Prostate gland (tissue), 2 donors: ENCODE measurements around the gene AKT2.

Source experiments
- POLR2AphosphoS5 ChIP-seq: sonication (generic); formaldehyde crosslinking; IDR thresholded peaks from one replicate; pipeline ENCODE4 v1.6.1; 2017; ENCODE audit warnings: antibody characterized with exemption
- TF ChIP-seq, protein P1 (sequence below), 4 experiments: fragments of 200-600 bp in 2 of 4; fragments of 450-650 bp in 2 of 4; sonication (generic) in 2 of 4; IDR thresholded peaks; 1 replicate in 3 of 4; 2 replicates in 1 of 4; pipeline ENCODE4 v1.5.1; 2016 to 2019; ENCODE audit warnings: antibody characterized with exemption in 4 of 4, mild to moderate bottlenecking in 2 of 4, moderate library complexity in 2 of 4

DNA sequence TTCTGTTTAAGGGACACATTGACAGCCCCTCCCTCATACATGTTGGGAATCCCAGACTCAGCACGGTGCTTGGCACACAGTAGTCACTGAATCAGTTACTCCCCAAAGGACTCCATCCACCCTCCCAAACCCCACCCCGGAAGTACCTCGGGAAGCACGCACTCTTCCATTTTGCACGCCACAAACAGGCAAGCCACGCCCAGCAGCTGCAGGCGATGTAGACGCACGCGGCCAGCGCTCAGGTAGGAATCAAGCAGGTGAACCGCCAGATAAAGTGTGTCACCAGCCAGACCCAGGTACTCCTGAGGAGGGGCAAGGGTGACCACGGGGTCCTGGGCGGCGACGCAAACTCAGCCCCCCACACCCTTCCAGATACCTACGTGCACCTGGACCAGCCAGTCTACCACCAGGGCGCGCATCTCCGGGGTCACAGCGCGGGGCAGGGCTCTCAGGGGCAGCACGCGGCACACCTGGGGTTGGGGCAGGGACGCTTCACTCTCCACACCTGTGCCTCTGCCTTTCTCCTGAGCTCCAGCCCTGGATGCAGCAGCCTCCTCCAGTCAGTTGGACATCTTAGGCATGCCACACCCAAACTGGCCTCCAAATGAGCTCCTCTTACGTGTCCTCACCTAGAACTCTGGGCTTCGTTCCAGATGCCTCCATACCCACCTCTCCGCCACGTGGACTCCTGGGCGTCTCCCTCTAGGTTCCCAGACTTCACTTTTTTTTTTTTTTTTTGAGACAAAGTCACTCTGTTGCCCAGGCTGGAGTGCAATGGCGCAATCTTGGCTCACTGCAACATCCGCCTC lies 60.6 kb downstream of the AKT2 start:
- no peak for TF ChIP-seq POLR2AphosphoS5
- TF ChIP-seq, protein P1, sequence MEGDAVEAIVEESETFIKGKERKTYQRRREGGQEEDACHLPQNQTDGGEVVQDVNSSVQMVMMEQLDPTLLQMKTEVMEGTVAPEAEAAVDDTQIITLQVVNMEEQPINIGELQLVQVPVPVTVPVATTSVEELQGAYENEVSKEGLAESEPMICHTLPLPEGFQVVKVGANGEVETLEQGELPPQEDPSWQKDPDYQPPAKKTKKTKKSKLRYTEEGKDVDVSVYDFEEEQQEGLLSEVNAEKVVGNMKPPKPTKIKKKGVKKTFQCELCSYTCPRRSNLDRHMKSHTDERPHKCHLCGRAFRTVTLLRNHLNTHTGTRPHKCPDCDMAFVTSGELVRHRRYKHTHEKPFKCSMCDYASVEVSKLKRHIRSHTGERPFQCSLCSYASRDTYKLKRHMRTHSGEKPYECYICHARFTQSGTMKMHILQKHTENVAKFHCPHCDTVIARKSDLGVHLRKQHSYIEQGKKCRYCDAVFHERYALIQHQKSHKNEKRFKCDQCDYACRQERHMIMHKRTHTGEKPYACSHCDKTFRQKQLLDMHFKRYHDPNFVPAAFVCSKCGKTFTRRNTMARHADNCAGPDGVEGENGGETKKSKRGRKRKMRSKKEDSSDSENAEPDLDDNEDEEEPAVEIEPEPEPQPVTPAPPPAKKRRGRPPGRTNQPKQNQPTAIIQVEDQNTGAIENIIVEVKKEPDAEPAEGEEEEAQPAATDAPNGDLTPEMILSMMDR (IDR thresholded peaks at IDR 0.05) = no peak
